PC-3 (cell line): ENCODE measurements around the gene ATP6V1G1.

ENCODE experiments used
- EZH2 ChIP-seq: fragments of 300-600 bp; sonication (generic); IDR thresholded peaks from one replicate; pipeline ENCODE4 v1.6.1; 2017; ENCODE audit warnings: antibody characterized with exemption, mild to moderate bottlenecking, low read length; ENCODE audit not compliant: unreplicated experiment
- EZH2phosphoT487 ChIP-seq: fragments of 300-600 bp; sonication (generic); IDR thresholded peaks from 2 replicates; pipeline ENCODE4 v1.6.1; 2018; ENCODE audit warnings: mild to moderate bottlenecking, antibody characterized with exemption, low read length, borderline replicate concordance
- TF ChIP-seq, protein P1 (sequence below): fragments of 300-600 bp; sonication (generic); conservative IDR thresholded peaks from 2 replicates; pipeline ENCODE4 v1.5.1; 2017; ENCODE audit warnings: antibody characterized with exemption, low read depth, mild to moderate bottlenecking, low read length

DNA sequence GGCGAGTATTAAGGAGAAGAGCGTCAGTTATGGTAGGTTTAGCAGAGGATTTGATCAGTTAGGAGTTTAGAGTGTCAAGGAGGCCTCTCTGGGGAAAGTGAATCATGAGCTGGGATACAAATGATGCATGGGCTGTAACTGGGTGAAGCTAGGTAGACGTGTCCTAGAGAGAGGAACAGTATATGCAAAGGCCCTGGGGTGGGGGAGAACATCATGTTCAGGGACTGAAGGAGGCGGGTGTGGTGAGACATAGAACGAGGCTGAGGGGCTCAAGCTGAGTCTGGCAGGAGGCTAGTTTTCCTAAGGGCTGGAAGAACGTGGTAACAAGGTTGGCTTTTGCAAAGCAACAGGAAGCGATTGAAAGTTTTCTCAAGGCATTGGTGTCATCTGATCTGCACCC is 34.0 kb downstream of the ATP6V1G1 start:
- TF ChIP-seq EZH2phosphoT487 (no peak), EZH2 (no peak)
- TF ChIP-seq, protein P1, sequence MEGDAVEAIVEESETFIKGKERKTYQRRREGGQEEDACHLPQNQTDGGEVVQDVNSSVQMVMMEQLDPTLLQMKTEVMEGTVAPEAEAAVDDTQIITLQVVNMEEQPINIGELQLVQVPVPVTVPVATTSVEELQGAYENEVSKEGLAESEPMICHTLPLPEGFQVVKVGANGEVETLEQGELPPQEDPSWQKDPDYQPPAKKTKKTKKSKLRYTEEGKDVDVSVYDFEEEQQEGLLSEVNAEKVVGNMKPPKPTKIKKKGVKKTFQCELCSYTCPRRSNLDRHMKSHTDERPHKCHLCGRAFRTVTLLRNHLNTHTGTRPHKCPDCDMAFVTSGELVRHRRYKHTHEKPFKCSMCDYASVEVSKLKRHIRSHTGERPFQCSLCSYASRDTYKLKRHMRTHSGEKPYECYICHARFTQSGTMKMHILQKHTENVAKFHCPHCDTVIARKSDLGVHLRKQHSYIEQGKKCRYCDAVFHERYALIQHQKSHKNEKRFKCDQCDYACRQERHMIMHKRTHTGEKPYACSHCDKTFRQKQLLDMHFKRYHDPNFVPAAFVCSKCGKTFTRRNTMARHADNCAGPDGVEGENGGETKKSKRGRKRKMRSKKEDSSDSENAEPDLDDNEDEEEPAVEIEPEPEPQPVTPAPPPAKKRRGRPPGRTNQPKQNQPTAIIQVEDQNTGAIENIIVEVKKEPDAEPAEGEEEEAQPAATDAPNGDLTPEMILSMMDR: no peak
